ENCODE results near the gene AHCYL2. TPM values are rescaled to one million over a fixed set of nuclear protein-coding genes. Genes with fewer than 3 reads are reported as not detected.

AHCYL2 gene
- polyA plus RNA-seq, 2 donors = 3.8 to 5.5 TPM

DNA sequence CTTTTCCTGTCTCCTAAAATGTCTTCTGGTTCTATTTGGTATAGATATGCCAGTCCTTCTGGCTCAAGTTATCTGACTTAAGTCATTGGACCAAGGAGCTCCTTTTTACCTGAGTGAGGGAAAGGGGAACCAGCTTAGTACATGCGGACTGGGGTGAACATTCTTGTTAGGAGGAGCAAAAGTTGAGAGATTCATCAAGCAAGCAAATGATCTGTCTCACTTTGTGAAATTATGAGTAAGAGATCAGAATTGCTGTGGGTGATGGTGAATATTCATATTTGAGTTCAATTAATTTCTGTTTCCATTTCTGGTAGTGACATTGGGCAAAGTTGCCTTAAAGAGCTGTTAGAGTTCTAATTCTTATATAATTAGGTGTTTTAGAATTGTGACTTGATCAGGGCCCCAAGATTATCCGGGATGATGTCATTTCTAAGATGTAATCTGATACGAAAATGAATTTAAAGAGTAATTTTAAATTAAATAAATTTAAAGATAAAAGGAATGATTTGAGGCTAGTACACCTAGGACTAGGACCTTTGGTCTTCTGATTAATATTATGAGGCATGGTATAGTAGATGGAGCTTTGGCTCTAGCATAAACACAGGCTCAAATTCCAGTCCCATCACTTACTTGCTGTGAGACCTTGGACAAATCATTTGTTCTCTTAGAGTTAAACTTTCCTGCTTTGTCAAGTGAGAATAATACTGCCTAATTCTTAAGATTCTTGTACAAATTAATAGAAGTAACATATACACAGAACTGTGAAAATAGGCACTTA, 149.0 kb downstream of the AHCYL2 start:
- Histone ChIP-seq H3K9me3 (ENCODE audit: control insufficient read depth in 2 of 2, insufficient read depth in 1 of 2, low read depth in 1 of 2, low read length in 1 of 2) (no peaks in the 10 kb centered on the region), H3K27me3 (ENCODE audit: control insufficient read depth in 1 of 2, insufficient read depth in 2 of 2, low read length in 2 of 2) (no peaks in the 10 kb centered on the region), H3K4me1 (ENCODE audit: control insufficient read depth in 2 of 2, insufficient read depth in 2 of 2, low read length in 1 of 2) (no peaks in the 10 kb centered on the region), H3K27ac (ENCODE audit: low read depth in 2 of 2, low read length in 1 of 2) (no peak overlapping the region), H3K36me3 (ENCODE audit: control insufficient read depth in 2 of 2, insufficient read depth in 2 of 2, low read length in 1 of 2) (no peaks in the 10 kb centered on the region), H3K4me3 (ENCODE audit: low read depth in 1 of 2, low read length in 2 of 2) (no peak overlapping the region)
- WGBS, 2 donors = 87 to 89% methylated on average over 3 of the region's 3 CpGs

GRCh38 chr7:129375141-129375938, 150.5 kb downstream of the AHCYL2 start:
- no peaks in the 10 kb centered on the region for H3K27me3 ChIP-seq (ENCODE audit: control insufficient read depth in 1 of 2, insufficient read depth in 2 of 2, low read length in 2 of 2)
- H3K4me1 ChIP-seq (ENCODE audit: control insufficient read depth in 2 of 2, insufficient read depth in 2 of 2, low read length in 1 of 2) = no peaks in the 10 kb centered on the region
- no peak overlapping the region for H3K27ac ChIP-seq (ENCODE audit: low read depth in 2 of 2, low read length in 1 of 2)
- no peak overlapping the region for H3K4me3 ChIP-seq (ENCODE audit: low read depth in 1 of 2, low read length in 2 of 2)
- no peaks in the 10 kb centered on the region for H3K36me3 ChIP-seq (ENCODE audit: control insufficient read depth in 2 of 2, insufficient read depth in 2 of 2, low read length in 1 of 2)
- H3K9me3 ChIP-seq (ENCODE audit: control insufficient read depth in 2 of 2, insufficient read depth in 1 of 2, low read depth in 1 of 2, low read length in 1 of 2) = no peaks in the 10 kb centered on the region
- WGBS, 2 donors = 66 to 73% methylated on average over 2 of the region's 2 CpGs

- no peak overlapping the region for H3K27ac ChIP-seq (ENCODE audit: low read depth in 2 of 2, low read length in 1 of 2)
Measured at GRCh38 chr7:129376076-129376777, 151.4 kb downstream of the AHCYL2 start.

GRCh38 chr7:129376778-129377700, 152.2 kb downstream of the AHCYL2 start:
- no peak overlapping the region for H3K27ac ChIP-seq (ENCODE audit: low read depth in 2 of 2, low read length in 1 of 2)
- 76 to 78% methylated on average over 6 of the region's 6 CpGs for WGBS, 2 donors
- no peak overlapping the region for H3K4me3 ChIP-seq (ENCODE audit: low read depth in 1 of 2, low read length in 2 of 2)
- H3K27me3 ChIP-seq (ENCODE audit: control insufficient read depth in 1 of 2, insufficient read depth in 2 of 2, low read length in 2 of 2) = no peaks in the 10 kb centered on the region
- no peaks in the 10 kb centered on the region for H3K9me3 ChIP-seq (ENCODE audit: control insufficient read depth in 2 of 2, insufficient read depth in 1 of 2, low read depth in 1 of 2, low read length in 1 of 2)
- H3K36me3 ChIP-seq (ENCODE audit: control insufficient read depth in 2 of 2, insufficient read depth in 2 of 2, low read length in 1 of 2) = peaks cover 0 to 2% of the 10 kb centered on the region in 2 donors
- no peaks in the 10 kb centered on the region for H3K4me1 ChIP-seq (ENCODE audit: control insufficient read depth in 2 of 2, insufficient read depth in 2 of 2, low read length in 1 of 2)

More at GRCh38 chr7:129376076-129376777, 151.4 kb downstream of the AHCYL2 start:
- Histone ChIP-seq H3K27me3 (ENCODE audit: control insufficient read depth in 1 of 2, insufficient read depth in 2 of 2, low read length in 2 of 2) (no peaks in the 10 kb centered on the region), H3K4me1 (ENCODE audit: control insufficient read depth in 2 of 2, insufficient read depth in 2 of 2, low read length in 1 of 2) (no peaks in the 10 kb centered on the region), H3K9me3 (ENCODE audit: control insufficient read depth in 2 of 2, insufficient read depth in 1 of 2, low read depth in 1 of 2, low read length in 1 of 2) (no peaks in the 10 kb centered on the region), H3K4me3 (ENCODE audit: low read depth in 1 of 2, low read length in 2 of 2) (no peak overlapping the region), H3K36me3 (ENCODE audit: control insufficient read depth in 2 of 2, insufficient read depth in 2 of 2, low read length in 1 of 2) (peaks cover 0 to 2% of the 10 kb centered on the region in 2 donors)
- WGBS, 2 donors = 68 to 72% methylated on average over 6 of the region's 6 CpGs

DNA sequence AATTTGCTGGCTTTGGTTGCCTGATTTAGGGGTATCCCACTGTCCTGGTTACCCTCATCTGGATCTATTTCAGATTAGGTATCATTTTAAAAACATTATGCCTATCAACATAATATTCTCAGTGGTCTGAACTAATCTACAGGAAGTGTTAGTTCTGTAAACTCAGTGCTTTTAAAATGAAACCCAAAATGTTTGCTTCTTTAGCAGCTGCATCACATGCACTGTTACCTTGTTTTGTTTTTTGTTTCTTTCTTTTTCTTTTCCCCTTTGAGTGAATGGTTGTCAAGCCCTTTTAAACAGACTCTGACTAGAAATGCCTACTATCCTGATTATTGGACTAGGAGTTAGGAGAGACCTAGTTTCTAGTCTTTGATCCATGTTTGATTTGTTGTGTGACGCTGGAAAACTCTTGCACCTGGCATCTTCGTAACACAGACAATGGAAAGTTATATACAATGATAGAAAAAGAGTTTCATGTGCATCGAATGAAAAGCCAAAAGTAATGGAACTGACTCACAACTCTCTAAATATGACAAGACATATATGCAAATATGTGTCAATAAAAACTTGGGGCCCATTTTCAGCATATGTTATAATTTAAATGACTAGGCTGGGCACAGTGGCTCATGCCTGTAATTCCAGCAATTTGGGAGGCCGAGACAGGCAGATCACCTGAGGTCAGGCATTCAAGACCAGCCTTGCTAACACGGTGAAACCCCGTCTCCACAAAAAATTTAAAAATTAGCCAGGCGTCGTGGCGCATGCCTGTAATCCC, 157.1 kb downstream of the AHCYL2 start:
- Histone ChIP-seq H3K27me3 (ENCODE audit: control insufficient read depth in 1 of 2, insufficient read depth in 2 of 2, low read length in 2 of 2) (no peaks in the 10 kb centered on the region), H3K4me1 (ENCODE audit: control insufficient read depth in 2 of 2, insufficient read depth in 2 of 2, low read length in 1 of 2) (no peaks in the 10 kb centered on the region), H3K36me3 (ENCODE audit: control insufficient read depth in 2 of 2, insufficient read depth in 2 of 2, low read length in 1 of 2) (peaks cover 0 to 2% of the 10 kb centered on the region in 2 donors), H3K9me3 (ENCODE audit: control insufficient read depth in 2 of 2, insufficient read depth in 1 of 2, low read depth in 1 of 2, low read length in 1 of 2) (no peaks in the 10 kb centered on the region), H3K4me3 (ENCODE audit: low read depth in 1 of 2, low read length in 2 of 2) (no peak overlapping the region), H3K27ac (ENCODE audit: low read depth in 2 of 2, low read length in 1 of 2) (no peak overlapping the region)
- WGBS, 2 donors = 94% methylated on average over 9 of the region's 9 CpGs

DNA sequence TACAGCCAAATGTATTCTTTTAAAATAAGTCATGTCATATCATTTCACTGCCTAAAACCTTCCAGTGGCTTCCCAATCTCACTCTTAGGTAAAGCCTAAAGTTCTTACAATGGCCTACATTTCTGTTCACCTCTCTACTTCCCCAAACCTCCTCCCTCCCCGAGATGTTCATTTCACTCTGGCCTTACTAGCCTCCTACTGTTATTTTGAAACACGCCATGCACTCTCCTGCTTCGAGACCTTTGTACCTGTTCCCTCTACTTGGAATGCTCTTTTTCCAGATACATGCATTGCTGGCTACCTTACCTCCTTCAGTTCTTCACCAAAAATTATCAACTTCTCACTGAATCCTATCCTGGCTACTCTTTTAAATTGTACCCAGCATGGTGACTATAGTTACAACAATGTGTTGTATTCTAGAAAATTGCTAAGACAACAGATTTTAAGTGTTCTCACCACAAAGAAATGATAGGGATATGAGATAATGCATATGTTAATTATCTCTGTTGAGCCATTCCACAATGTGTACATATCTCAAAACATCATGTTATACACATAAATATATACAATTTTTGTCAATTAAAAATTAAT, 158.8 kb downstream of the AHCYL2 start:
- peaks cover 0 to 2% of the 10 kb centered on the region in 2 donors for H3K36me3 ChIP-seq (ENCODE audit: control insufficient read depth in 2 of 2, insufficient read depth in 2 of 2, low read length in 1 of 2)
- H3K27me3 ChIP-seq (ENCODE audit: control insufficient read depth in 1 of 2, insufficient read depth in 2 of 2, low read length in 2 of 2) = no peaks in the 10 kb centered on the region
- WGBS, 2 donors = 59 to 66% methylated on average over 3 of the region's 3 CpGs
- H3K4me1 ChIP-seq (ENCODE audit: control insufficient read depth in 2 of 2, insufficient read depth in 2 of 2, low read length in 1 of 2) = no peaks in the 10 kb centered on the region
- no peak overlapping the region for H3K27ac ChIP-seq (ENCODE audit: low read depth in 2 of 2, low read length in 1 of 2)
- no peaks in the 10 kb centered on the region for H3K9me3 ChIP-seq (ENCODE audit: control insufficient read depth in 2 of 2, insufficient read depth in 1 of 2, low read depth in 1 of 2, low read length in 1 of 2)
- H3K4me3 ChIP-seq (ENCODE audit: low read depth in 1 of 2, low read length in 2 of 2) = no peak overlapping the region

GRCh38 chr7:129385116-129385515, 160.3 kb downstream of the AHCYL2 start:
- no peak overlapping the region for H3K4me3 ChIP-seq (ENCODE audit: low read depth in 1 of 2, low read length in 2 of 2)
- H3K27me3 ChIP-seq (ENCODE audit: control insufficient read depth in 1 of 2, insufficient read depth in 2 of 2, low read length in 2 of 2) = no peaks in the 10 kb centered on the region
- H3K36me3 ChIP-seq (ENCODE audit: control insufficient read depth in 2 of 2, insufficient read depth in 2 of 2, low read length in 1 of 2) = peaks cover 0 to 2% of the 10 kb centered on the region in 2 donors
- WGBS, 2 donors = 88 to 92% methylated on average over 1 of the region's 1 CpG
- H3K4me1 ChIP-seq (ENCODE audit: control insufficient read depth in 2 of 2, insufficient read depth in 2 of 2, low read length in 1 of 2) = no peaks in the 10 kb centered on the region
- H3K9me3 ChIP-seq (ENCODE audit: control insufficient read depth in 2 of 2, insufficient read depth in 1 of 2, low read depth in 1 of 2, low read length in 1 of 2) = no peaks in the 10 kb centered on the region
- no peak overlapping the region for H3K27ac ChIP-seq (ENCODE audit: low read depth in 2 of 2, low read length in 1 of 2)

DNA sequence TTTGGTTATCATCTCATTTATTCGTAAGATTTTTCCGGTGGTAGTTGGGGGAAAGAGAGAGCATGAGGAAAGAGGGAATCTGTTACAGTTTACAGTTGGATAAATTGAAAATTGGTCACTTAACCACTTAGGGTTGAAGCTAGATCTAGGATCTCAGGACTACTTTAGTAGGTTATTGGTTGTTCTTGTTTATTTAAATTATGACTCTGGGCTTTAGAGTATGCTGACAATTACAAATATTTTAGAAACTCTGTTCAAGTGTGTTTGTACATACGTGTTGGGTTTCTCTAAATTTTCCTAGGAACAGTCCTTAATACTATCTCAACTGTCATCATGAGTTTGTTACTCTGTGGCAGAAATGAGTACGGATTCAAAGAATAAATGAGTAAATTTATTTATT, 160.8 kb downstream of the AHCYL2 start:
- 94 to 95% methylated on average over 4 of the region's 4 CpGs for WGBS, 2 donors
- H3K9me3 ChIP-seq (ENCODE audit: control insufficient read depth in 2 of 2, insufficient read depth in 1 of 2, low read depth in 1 of 2, low read length in 1 of 2) = no peaks in the 10 kb centered on the region
- no peaks in the 10 kb centered on the region for H3K4me1 ChIP-seq (ENCODE audit: control insufficient read depth in 2 of 2, insufficient read depth in 2 of 2, low read length in 1 of 2)
- no peaks in the 10 kb centered on the region for H3K27me3 ChIP-seq (ENCODE audit: control insufficient read depth in 1 of 2, insufficient read depth in 2 of 2, low read length in 2 of 2)
- H3K4me3 ChIP-seq (ENCODE audit: low read depth in 1 of 2, low read length in 2 of 2) = no peak overlapping the region
- no peak overlapping the region for H3K27ac ChIP-seq (ENCODE audit: low read depth in 2 of 2, low read length in 1 of 2)
- H3K36me3 ChIP-seq (ENCODE audit: control insufficient read depth in 2 of 2, insufficient read depth in 2 of 2, low read length in 1 of 2) = peaks cover 0 to 2% of the 10 kb centered on the region in 2 donors

Measured in esophagus (tissue), 2 donors.